Heart left ventricle (tissue), 16 donors: Measurements from ENCODE around the gene CNTN5. TPM values are rescaled to one million over a fixed set of nuclear protein-coding genes. Genes with fewer than 3 reads are reported as not detected.

Source experiments
- ATAC-seq, 4 donors: fragments of 200-7000 bp; cut with Tn5 transposase; one replicate each; pipeline ENCODE4 v1.9.1; 2020 to 2022; ENCODE audit warnings: moderate library complexity in 4 of 4, mild to moderate bottlenecking in 3 of 4, moderate number of reproducible peaks in 1 of 4
- DNase-seq, 5 donors: peaks; one replicate each; pipeline ENCODE4 v3.0.0-alpha.2; 2020
- H3K27ac ChIP-seq, 12 donors: fragments of 200-600 bp; sonication (generic) in 4 of 12; one replicate each; pipeline versions ENCODE4 v1.5.0 to v1.8.0; 2016 to 2022; ENCODE audit warnings: mild to moderate bottlenecking in 2 of 12
- H3K27me3 ChIP-seq, 9 donors: fragments of 200-600 bp; sonication (generic) in 2 of 9; one replicate each; pipeline versions ENCODE4 v1.5.1 to v1.8.0; 2016 to 2022; ENCODE audit warnings: mild to moderate bottlenecking in 3 of 9
- H3K36me3 ChIP-seq, 9 donors: fragments of 200-600 bp; sonication (generic) in 2 of 9; one replicate each; pipeline versions ENCODE4 v1.5.0 to v1.8.0; 2018 to 2022; ENCODE audit warnings: mild to moderate bottlenecking in 2 of 9
- H3K4me1 ChIP-seq, 12 donors: fragments of 200-600 bp; sonication (generic) in 4 of 12; one replicate each; pipeline versions ENCODE4 v1.5.0 to v1.8.0; 2016 to 2022; ENCODE audit warnings: mild to moderate bottlenecking in 3 of 12
- H3K4me3 ChIP-seq, 12 donors: fragments of 200-600 bp; sonication (generic) in 4 of 12; one replicate each; pipeline versions ENCODE4 v1.5.0 to v1.8.0; 2017 to 2022; ENCODE audit warnings: mild to moderate bottlenecking in 9 of 12, moderate library complexity in 4 of 12
- H3K9me3 ChIP-seq, 12 donors: fragments of 200-600 bp; sonication (generic) in 4 of 12; one replicate each; pipeline versions ENCODE4 v1.5.0 to v1.8.0; 2016 to 2022; ENCODE audit warnings: mild to moderate bottlenecking in 1 of 12
- CTCF ChIP-seq, 12 donors: fragments of 200-600 bp; sonication (generic) in 4 of 12; IDR thresholded peaks; one replicate each; pipeline versions ENCODE4 v1.5.0 to v1.8.0; 2018 to 2022; ENCODE audit warnings: antibody characterized with exemption in 12 of 12, mild to moderate bottlenecking in 5 of 12
- POLR2A ChIP-seq, 2 donors: fragments of 450-650 bp; IDR thresholded peaks; one replicate each; pipeline ENCODE4 v1.6.1; 2017; ENCODE audit warnings: antibody characterized with exemption in 2 of 2, mild to moderate bottlenecking in 2 of 2, moderate library complexity in 2 of 2
- WGBS, 4 donors: extraction: QIAGEN DNeasy Blood & Tissue Kit in 2 of 4; methylation state at CpG; one replicate each; pipeline versions ENCODE4 v1.1.5 to v1.1.7; 2013 to 2018; 5-methylcytosine and 5-hydroxymethylcytosine counted together
- intact Hi-C, 10 donors: fragments of 100-400 bp; cut with DNase I; formaldehyde crosslinking; loops; one replicate each; pipeline versions ENCODE4 v1.11.1 to v1.14.2; 2022
- polyA plus RNA-seq, 2 donors: library from polyadenylated mRNA; stranded (reverse); fragments of 200-250 nt; gene quantifications; one replicate each; pipeline ENCODE4 v1.2.3, GENCODE V29; 2013
- total RNA-seq, 9 donors: library from RNA; depleted of rRNA in 2 of 9; stranded (reverse); fragments of >200 nt in 2 of 9; fragmentation: NEBNext Ultra II Directional in 3 of 9; extraction: Animal tissue kit (Norgen Biotek cat#: 25700) in 3 of 9; gene quantifications; one replicate each; pipeline versions ENCODE4 v1.1.0 to v1.2.4, GENCODE V29; 2016 to 2023
- donor health status: ischemic (EF 13 %, LVEDD 7.1; RV severe dilation, severe dysfunction).
- donor health status: healthy with polysubstance abuse.
- donor health status: DM: no; HTN: yes; CAD: no.
- donor health status: DM: no; HTN: no; CAD: no.
- donor health status: ischemic (EF 25% LVEDD 6.9; RV normal size, moderate dysfunction).
- donor health status: ischemic (EF 25% LVEDD 5.7; RV mildly dilated, moderate dysfunction).
- donor health status: healthy.
- donor health status: DM: yes; HTN: yes; CAD: no.
- donor health status: ischemic (EF 35%, LVEDD 5.7; RV mildly dilated, moderate dysfunction).
- donor health status: nonischemic (EF 11% LVEDD 7.7; RV severe dilation, severe dysfunction).
- donor health status: DM: yes; HTN: yes; CAD: no.
- donor health status: PGD.
- donor health status: ischemic (EF 29% LVEDD 5.4; RV normal size, mild dysfunction).
- donor health status: nonischemic (EF 23%, LVEDD 6.1; RV moderate dilation, normal function).

The CNTN5 gene
- total and polyA plus RNA-seq, 11 donors: 0.11 to 0.16 TPM; not detected in 9

GRCh38 chr11:100105982-100106358 lies 1085.2 kb downstream of the CNTN5 start:
- DNase-seq (no peak), ATAC-seq (no peak)
- Histone ChIP-seq H3K27me3 (no peaks in the 10 kb centered on the region), H3K4me1 (no peaks in the 10 kb centered on the region), H3K27ac (no peak overlapping the region), H3K9me3 (peaks cover 0 to 12% (median 0%) of the 10 kb centered on the region in 12 donors), H3K4me3 (no peak overlapping the region), H3K36me3 (no peaks in the 10 kb centered on the region)
- TF ChIP-seq CTCF (IDR thresholded peaks at IDR 0.05): no peak
- intact Hi-C loops: no loop called here
- 31 to 53% (median 43%) methylated on average over 3 of the region's 3 CpGs for WGBS, 4 donors

DNA sequence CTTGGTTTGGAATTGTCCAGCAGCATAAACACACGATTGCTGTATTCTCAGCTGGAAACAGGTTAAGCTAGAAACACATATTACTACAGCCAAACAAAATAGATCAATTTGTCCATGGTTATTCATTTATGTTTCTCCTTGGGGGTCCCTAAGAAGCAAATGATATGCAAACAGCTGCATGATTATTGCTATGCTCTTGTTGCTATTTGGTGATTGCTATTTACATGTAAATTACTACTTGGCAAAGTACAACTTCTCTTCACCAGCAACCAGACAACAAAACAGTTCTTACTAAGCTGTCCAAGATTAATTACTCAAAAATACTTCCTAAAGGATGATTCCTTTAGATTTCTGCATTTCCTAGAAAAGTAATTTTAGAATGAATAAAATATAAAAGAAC lies 1098.4 kb downstream of the CNTN5 start:
- Histone ChIP-seq H3K4me1 (no peaks in the 10 kb centered on the region), H3K36me3 (no peaks in the 10 kb centered on the region), H3K9me3 (no peaks in the 10 kb centered on the region), H3K27ac (no peak overlapping the region), H3K4me3 (no peak overlapping the region), H3K27me3 (no peaks in the 10 kb centered on the region)
- DNase-seq (no peak), ATAC-seq (no peak)
- intact Hi-C loops: no loop called here
- WGBS, 4 donors: 26 to 55% (median 52%) methylated on average over 1 of the region's 1 CpG
- TF ChIP-seq POLR2A (IDR thresholded peaks at IDR 0.05) (no peak), CTCF (IDR thresholded peaks at IDR 0.05) (no peak)

DNA sequence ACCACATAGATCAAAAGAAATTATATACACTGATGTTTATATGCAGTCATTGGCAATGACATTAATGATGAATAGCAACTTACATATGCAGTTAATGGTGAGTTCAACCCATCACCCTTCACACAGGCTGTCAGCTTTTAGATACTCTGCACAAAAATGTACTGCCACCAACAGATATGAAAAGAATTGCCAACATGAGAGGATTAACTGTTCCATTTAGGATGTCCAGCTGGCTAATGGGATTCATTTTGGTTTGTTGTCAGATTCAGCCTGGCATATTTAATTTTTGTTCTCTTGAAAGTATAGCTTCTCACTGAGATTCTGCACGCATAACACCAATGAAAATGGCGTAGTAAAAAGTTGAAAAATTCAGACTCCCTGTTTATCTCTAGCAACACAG lies 1112.4 kb downstream of the CNTN5 start:
- no peak for DNase-seq
- intact Hi-C loops: no loop called here

GRCh38 chr11:100141201-100141600 lies 1120.5 kb downstream of the CNTN5 start:
- H3K9me3 ChIP-seq: no peaks in the 10 kb centered on the region
- DNase-seq (no peak), ATAC-seq (no peak)
- WGBS, 4 donors: 65 to 75% (median 71%) methylated on average over 3 of the region's 3 CpGs
- TF ChIP-seq CTCF (IDR thresholded peaks at IDR 0.05) (no peak), POLR2A (IDR thresholded peaks at IDR 0.05) (no peak)
- no peaks in the 10 kb centered on the region for H3K4me1 ChIP-seq
- H3K36me3 ChIP-seq: no peaks in the 10 kb centered on the region
- intact Hi-C loops: no loop called here
- H3K4me3 ChIP-seq: no peak overlapping the region
- no peak overlapping the region for H3K27ac ChIP-seq
- H3K27me3 ChIP-seq: no peaks in the 10 kb centered on the region

More for the DNA sequence above, 1112.4 kb downstream of the CNTN5 start:
- TF ChIP-seq CTCF (IDR thresholded peaks at IDR 0.05) (no peak), POLR2A (IDR thresholded peaks at IDR 0.05) (no peak)
- no peaks in the 10 kb centered on the region for H3K36me3 ChIP-seq
- H3K9me3 ChIP-seq: no peaks in the 10 kb centered on the region
- H3K27me3 ChIP-seq: no peaks in the 10 kb centered on the region
- no peak for ATAC-seq
- no peak overlapping the region for H3K4me3 ChIP-seq
- WGBS, 4 donors: 90 to 97% (median 93%) methylated on average over 2 of the region's 2 CpGs
- no peak overlapping the region for H3K27ac ChIP-seq
- no peaks in the 10 kb centered on the region for H3K4me1 ChIP-seq
